HG03135 (cell line): Measurements from ENCODE around the gene CTXND2.
"Not testable (repeated sequence)": the region's sequence is repeated elsewhere in the genome, so short reads cannot be mapped to it uniquely, and the experiment has no call there.

Experiments
- ATAC-seq: cut with Tn5 transposase; IDR thresholded peaks from one replicate; pipeline ENCODE4 v1.9.1; 2021; ENCODE audit warnings: mild to moderate bottlenecking, moderate library complexity; ENCODE audit not compliant: unreplicated experiment

CTXND2 gene

DNA sequence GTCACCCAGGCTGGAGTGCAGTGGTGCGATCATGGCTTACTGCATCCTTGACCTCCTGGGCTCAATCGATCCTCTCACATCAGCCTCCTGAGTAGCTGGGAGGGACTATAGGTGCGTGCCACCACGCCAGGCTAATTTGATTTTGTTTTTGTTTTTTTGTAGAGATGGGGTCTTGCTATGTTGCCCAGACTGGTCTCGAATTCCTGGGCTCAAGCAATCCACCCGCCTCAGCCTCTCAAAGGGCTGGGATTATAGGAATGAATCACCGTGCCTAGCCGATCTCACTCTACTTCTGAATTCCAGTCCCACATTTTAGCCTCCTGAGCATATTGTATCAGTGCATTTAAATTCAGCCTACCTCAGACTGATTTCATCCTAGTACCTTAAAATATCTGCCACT is 1.8 kb downstream of the CTXND2 start:
- no peak for ATAC-seq

DNA sequence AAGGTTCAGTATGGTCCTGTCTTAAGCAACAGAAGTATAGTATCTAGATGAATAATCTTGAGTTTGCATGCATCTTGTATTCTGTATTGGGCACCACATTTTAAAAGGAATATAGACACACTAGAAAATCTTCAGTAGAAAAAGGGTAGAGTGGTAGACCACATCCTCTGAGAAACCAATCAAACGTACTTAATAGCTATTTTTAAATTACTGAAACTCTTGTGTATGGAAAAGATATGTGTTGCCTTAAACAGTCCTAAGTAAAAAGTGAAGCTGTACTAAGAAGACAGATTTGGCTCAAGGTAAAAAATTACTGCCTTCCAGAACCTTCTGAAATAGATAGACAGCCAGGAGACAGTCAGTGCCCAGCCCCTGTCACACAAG is 3.1 kb downstream of the CTXND2 start:
- ATAC-seq: peak; percentile 65

DNA sequence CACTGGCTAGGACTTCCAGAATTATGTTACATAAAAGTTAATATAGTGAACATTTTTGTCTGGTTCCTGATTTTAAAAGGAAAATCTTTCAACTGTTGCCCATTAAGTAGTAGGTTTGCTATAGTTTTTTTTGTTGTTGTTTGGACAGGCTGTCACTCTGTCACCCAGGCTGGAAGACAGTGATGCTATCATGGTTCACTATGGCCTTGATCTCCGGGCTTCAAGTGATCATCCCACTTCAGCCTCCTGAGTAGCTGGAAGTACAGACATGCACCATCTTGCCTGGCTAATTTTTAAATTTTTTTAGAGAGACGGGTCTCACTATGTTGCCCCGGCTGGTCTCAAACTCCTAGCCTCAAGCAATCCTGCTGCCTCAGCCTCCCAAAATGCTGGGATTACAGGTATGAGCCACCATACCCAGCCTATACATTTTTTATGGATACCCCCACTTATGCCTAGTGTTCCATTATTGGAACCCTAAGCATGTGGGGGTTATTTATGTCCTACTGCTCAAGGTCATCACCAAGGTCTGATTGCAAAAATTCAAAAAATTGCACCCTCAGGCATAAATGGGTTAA is 6.5 kb downstream of the CTXND2 start:
- no peak for ATAC-seq

DNA sequence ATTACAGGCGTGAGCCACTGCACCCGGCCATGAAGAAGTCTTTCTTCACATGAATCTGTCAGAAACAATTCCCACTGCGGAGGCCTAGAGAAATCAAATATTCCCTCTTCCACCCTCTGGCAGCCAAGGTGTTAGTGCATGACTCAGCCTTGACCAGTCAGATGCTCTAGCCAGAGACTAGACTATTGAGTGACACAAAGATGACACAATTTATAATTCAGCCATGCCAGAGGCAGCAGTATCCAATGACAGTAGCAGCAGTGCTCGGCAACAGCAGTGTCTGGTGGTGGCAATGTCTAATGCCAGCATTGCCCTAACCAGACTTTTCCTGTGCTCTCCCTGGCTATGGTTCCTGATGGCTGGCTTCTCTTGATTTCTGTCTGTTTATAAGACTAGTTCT is 8.7 kb downstream of the CTXND2 start:
- ATAC-seq: no peak

DNA sequence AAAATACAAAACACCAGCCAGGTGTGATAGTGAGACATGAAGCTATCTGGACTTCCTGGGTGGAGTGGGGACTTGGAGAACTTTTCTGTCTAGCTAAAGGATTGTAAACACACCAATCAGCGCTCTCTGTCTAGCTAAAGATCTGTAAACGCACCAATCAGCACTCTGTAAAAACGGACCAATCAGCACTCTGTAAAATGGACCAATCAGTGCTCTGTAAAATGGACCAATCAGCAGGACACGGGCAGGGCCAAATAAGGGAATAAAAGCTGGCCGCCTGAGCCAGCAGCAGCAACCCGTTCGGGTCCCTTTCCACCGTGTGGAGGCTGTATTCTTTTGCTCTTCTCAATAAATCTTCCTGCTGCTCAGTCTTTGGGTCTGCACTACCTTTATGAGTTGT is 12.9 kb downstream of the CTXND2 start:
- ATAC-seq: not testable (repeated sequence)

DNA sequence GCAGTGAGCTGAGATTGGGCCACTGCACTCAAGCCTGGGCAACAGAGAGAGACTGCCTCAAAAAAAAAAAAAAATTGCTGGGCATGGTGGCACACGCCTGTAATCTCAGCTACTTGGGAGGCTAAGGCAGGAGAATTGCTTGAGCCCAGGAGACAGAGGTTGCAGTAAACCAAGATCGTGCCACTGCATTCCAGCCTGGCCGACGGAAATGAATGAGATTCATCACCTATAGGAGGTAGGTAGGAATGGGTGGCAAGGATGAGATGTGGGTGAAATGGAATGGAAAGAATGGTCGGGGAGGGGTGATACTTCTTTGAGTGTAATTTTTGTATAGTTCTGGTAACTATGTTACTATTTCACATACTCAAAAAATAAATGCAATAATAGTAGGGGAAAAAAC is 15.4 kb downstream of the CTXND2 start:
- no peak for ATAC-seq

DNA sequence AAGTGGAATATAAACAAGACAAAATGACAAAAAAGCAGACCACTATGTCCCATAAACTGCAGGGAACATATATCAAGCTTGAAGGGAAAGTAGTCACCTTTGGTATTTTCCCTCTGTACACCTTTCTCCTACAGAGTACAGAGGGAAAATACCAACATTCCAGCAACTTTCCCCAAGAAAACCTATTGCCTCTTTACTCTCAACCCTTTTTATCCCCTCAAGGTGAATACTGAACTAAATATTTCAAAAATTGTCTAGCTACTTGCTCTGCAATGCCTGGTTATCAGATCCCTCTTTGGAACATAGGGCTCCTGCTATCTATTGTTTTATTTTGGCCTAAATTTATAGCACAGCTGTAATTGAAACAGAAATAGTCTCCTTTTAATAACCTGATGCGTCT is 15.8 kb downstream of the CTXND2 start:
- ATAC-seq: no peak

DNA sequence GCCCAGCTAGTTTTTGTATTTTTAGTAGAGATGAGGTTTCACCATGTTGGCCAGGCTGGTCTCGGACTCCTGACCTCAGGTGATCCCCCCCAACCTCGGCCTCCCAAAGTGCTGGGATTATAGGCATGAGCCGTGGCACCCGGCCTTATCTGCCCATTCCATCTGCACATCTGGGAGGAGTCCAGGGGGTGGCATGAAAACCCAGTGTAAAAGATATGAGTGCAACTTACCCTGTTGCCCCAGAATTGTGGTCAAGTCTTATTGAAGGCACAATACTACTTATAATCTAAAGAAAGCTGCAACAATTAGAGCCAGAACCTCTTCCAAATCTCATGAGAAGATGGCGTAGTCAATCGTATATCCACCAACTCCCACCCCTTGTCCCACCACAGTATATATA is 18.4 kb downstream of the CTXND2 start:
- no peak for ATAC-seq

DNA sequence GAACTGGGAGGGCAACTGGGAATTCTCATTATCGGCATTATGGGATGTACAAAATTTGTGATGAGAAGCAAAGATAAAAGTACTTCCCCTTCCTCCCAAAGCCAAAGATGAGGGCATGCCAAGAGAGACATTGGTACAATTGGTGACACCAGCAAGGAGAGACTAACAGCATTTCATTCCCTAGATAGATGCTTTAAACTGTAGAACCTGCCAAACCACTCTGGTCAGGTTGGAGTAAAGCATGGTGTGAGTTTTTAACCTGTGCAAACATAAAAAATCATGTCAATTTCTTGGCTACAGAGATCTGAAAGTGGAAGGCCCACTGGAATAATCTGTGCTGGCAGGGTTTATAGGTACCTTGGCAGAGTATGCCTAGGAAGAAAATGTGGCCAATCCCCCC is 19.4 kb downstream of the CTXND2 start:
- no peak for ATAC-seq

DNA sequence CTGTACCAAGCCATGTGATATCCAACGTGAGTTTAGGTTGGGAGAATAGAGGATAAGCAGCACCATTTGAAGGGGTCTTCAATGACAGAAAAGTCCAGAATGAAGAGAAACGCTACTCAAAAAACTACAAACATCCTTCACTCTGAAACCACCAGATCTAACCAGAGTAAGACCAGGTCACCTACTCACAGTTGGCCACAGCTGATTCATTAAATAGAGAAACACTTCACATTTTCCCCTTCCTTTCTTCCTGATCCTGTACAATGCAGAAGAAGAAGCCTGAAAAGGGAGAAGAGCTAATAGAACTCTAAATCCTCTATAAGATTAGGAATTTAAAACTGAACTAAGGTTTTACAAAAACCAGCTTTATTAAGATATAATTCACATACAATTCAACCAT is 19.9 kb downstream of the CTXND2 start:
- ATAC-seq: no peak

DNA sequence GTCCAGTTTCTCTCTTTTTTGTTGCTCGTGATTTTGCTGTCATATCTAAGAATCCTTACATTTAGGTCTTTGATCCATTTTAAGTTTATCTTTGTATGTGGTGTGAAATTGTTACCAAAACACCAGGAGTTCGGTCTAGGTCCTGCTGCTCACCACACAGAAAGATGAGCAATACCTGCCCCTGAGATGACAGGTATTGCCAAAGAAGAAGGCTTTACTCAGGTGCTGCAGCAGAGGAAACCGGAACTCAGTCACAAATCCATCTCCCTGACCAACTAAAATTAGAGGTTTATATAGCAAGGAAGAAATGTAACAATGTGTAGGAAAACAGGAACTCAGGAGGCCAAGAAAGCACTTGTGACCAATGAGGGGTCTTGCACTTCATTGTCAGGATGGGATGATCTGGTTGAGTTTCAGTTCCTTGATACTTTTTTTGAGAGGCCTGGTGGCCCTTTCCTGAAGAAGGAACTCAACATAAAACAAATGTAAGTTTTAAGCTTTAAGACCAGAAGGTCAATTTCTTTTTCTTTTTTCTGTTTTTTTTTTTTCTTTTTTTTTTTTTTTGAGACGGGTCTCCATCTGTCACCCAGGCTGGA is 22.7 kb downstream of the CTXND2 start:
- no peak for ATAC-seq

DNA sequence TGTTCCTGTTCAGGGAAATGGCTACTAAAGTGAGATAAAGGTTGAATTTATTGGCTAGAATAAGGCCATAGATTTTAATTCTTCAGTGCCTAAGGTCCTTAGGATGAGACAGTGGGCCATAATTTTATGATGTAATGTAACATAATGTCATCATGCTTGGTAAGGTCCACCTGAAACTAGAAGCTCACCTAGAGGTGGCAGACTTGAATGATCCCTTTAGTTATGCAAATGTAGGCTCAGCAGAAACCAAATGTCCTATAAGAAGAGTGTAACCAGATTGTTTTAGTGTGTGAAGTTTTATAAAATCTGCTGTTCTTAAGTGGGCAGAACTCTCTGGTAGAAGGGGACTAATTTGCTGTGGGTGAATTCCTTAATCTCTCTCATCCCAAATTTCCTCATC is 25.7 kb downstream of the CTXND2 start:
- no peak for ATAC-seq

DNA sequence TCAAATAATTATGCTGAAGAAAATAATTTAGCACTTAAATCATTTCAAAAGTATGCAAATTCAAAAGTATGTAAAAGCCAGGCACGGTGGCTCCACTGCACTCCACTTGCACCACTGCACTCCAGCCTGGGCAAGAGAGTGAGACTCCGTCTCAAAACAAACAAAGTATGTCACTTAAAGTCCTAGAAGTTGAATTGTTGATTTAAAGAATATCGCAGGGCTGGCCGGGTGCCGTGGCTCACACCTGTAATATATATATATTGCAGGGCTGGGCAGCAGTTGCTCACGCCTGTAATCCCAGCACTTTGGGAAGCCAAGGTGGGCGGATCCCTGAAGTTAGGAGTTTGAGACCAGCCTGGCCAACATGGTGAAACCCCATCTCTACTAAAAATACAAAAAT is 30.5 kb downstream of the CTXND2 start:
- no peak for ATAC-seq

DNA sequence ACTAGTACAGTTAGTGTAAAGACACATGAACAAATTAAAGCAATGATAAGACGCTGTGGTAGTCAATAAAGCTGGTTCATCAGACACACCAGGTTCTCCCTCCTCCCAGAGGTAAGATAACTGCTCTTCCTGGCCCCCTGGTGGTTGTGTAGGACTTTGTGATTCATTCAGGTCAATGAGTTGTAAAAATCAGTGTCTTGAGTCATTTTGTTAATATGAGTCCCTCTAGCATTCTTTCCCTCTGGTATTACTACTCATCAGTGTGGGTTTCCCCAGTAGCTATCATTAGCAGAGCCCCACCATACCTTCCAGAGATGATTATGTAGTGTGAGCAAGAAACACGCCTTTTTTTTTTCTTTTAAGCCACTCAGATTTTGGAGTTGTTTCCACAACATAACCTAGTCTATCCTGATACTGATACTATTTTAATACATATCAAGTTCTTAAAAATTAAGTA is 35.6 kb downstream of the CTXND2 start:
- no peak for ATAC-seq

DNA sequence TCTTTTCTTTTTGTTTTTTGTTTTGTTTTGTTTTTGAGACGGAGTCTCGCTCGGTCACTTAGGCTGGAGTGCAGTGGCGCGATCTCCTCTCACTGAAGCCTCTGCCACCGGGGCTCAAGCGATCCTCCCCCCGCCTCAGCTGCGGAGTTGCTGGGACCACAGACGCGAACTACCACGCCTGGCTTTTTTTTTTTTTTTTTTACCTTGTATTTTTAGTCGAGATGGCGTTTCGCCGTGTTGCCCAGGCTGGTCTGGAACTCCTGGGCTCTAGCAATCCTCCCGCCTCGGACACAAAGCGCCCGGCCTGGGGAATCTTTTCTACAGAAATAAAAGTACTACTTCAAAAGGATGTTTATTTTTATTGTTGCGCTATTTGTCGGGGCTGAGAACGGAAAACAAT is 38.1 kb downstream of the CTXND2 start:
- ATAC-seq: no peak

DNA sequence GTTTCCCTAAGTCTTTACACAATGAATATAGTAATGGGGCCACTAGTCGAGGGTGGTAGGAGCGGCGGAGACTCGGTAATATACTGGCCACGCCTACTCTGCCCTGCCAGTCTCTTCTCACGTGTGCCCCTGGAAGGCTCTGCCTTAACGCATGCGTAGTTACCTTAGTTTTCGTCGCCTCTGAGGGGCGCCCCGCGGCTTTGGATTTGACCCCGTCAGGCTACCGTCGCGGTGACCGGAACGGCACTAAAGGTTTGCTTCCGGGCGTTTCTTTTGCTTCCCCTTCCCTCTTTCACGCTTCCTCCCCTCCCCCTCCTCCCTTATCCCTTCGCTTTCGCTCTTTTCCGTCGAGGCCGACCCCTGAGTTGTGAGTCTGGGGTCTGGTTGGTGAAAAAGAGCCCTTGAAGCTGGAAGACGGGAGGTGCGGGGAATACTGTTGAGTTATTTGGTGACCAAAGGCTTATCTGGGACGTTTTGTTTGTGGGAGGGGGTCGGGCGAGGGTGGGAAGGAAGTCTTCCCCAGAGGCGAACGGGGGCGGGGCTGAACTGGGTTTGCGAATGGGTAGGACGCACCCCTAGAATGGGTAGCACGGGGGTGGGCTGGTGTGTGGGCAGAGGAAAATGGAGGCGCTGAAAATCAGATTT is 39.3 kb downstream of the CTXND2 start, which contains the start of gene SETDB1:
TSS of gene SETDB1 (plus strand) at position 267 of the 645 bp plus-strand sequence. CDS start 1,352 bp downstream, outside the sequence.
- ATAC-seq: peak; percentile 83

DNA sequence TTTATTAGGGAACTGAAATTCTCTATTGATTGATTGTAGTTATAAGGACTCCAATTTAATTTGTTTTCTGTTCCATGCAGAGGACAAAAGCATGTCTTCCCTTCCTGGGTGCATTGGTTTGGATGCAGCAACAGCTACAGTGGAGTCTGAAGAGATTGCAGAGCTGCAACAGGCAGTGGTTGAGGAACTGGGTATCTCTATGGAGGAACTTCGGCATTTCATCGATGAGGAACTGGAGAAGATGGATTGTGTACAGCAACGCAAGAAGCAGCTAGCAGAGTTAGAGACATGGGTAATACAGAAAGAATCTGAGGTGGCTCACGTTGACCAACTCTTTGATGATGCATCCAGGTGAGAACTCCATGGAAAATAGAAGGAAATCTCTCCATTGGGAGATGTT is 40.7 kb downstream of the CTXND2 start:
- no peak for ATAC-seq

DNA sequence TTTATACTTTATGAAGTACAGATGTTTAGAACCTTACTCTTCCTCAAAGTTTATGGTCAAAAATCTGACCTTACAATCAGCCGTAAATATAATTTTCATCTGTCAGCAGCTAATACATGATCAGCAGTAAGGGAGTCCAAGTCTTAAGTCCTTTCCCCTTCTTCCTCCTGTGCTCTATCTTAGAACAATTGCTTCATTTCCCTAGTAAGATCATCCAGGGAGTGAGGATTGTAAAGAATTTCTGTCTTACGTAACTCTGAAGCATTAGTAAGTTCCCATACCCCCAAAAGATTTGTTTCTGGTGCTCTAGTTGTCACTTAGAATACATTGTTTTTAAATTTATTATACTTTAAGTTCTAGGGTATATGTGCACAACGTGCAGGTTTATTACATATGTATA is 41.4 kb downstream of the CTXND2 start:
- ATAC-seq: no peak

DNA sequence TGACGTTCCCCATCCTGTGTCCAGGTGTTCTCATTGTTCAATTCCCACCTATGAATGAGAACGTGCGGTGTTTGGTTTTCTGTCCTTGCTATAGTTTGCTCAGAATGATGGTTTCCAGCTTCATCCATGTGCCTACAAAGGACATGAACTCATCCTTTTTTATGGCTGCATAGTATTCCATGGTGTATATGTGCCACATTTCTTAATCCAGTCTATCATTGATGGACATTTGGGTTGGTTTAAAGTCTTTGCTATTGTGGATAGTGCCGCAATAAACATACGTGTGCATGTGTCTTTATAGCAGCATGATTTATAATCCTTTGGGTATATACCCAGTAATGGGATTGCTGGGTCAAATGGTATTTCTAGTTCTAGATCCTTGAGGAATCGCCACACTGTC is 41.8 kb downstream of the CTXND2 start:
- not testable (repeated sequence) for ATAC-seq

DNA sequence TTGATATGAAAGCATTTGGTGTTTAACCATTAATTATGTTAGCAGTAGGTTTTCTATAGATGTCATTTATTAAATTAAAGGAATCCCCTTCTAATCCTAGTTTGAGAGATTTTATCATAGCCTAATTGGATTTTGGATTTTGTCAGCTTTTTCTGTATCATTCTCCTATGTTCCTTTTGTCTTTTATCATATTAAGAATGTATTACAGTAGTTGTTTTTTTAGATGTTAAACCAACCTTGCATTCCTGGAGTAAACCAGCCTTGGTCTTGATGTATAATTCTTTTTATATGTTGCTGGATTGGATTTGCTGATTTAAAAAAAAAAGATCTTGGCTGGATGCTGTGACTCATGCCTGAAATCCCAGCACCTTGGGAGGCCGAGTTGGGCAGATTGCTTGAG is 44.8 kb downstream of the CTXND2 start:
- ATAC-seq: no peak

DNA sequence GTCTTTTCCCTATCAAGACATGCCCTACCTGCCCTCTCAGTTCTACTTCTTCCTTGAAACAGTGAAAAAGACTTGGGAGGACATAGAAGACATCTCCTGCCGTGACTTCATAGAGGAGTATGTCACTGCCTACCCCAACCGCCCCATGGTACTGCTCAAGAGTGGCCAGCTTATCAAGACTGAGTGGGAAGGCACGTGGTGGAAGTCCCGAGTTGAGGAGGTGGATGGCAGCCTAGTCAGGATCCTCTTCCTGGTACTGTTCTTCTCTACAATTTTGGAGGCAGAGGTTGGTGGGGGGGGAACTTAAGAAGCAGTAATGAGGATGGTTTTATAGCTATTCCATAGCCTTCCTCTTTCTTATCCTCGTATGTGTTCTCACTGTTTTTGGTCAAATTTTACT is 57.9 kb downstream of the CTXND2 start:
- ATAC-seq: no peak

DNA sequence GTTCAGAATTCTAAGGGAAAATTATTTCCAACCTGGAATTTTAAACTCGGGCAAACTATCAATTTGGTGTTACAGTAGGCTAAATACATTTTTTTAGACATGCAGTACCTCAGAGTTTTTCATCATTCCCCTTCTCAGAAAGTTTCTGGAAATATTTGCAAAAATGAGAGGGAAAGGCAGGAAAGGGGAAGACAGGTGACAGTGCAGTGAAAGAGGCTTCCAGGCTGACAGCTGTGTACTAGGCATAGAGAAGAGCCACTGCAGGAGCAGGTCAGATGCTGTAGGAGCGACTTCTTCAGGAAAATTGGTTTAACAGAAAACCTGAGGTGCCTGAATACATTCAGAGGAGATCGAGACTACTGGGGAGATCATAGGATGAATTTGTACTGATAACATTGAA is 67.8 kb downstream of the CTXND2 start:
- no peak for ATAC-seq

DNA sequence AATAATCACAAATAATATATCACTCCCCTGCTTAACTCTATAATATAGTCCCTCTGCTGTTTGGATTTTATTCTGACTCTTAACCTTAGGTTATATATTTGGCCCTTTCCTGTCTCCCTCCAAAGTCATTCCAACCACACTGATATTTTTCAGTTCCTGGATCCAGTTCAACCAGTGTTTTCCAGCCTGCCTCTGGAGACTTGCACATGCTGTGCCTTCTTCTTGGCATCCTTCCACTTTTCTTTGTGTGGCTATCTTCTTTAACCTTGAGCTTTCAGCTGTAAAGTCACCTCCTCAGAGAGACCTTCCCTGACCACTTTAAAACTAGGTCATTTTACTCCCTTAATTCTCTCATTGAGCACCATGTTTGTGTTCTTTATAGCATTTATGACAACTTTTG is 68.3 kb downstream of the CTXND2 start:
- no peak for ATAC-seq
